Astrocyte (in vitro differentiated cells and primary cell): ENCODE data around the gene CCDC81.

Source experiments
- EZH2 ChIP-seq: IDR thresholded peaks from 2 replicates; pipeline ENCODE4 v1.6.1; 2012; ENCODE audit warnings: mild to moderate bottlenecking, low read length, inconsistent platforms; ENCODE audit not compliant: insufficient read depth
- TF ChIP-seq, protein P1 (sequence below): IDR thresholded peaks from 2 replicates; pipeline ENCODE4 v1.5.1; 2011; ENCODE audit warnings: low read depth, mild to moderate bottlenecking, inconsistent platforms, low read length, moderate library complexity; ENCODE audit not compliant: insufficient read depth

DNA sequence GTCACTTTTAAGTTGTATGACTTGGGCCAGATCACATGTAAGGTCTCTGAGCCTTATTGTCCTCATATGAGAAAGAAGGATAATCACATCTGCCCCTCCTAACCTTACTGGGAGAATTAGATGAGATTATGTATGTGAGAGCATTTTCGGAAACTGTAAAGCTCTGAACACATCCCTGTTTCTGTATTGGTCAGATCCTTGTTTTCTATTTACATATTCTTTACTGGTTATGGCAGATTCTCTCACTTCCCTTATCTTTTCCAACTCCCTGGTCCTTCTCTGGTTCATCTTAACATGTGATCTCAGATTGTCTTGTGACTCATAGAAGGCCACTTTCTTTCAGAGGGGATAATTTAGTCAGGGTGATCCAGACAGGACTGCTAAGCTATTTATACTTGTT lies 41.8 kb downstream of the CCDC81 start:
- TF ChIP-seq, protein P1, sequence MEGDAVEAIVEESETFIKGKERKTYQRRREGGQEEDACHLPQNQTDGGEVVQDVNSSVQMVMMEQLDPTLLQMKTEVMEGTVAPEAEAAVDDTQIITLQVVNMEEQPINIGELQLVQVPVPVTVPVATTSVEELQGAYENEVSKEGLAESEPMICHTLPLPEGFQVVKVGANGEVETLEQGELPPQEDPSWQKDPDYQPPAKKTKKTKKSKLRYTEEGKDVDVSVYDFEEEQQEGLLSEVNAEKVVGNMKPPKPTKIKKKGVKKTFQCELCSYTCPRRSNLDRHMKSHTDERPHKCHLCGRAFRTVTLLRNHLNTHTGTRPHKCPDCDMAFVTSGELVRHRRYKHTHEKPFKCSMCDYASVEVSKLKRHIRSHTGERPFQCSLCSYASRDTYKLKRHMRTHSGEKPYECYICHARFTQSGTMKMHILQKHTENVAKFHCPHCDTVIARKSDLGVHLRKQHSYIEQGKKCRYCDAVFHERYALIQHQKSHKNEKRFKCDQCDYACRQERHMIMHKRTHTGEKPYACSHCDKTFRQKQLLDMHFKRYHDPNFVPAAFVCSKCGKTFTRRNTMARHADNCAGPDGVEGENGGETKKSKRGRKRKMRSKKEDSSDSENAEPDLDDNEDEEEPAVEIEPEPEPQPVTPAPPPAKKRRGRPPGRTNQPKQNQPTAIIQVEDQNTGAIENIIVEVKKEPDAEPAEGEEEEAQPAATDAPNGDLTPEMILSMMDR: no peak
- no peak for TF ChIP-seq EZH2
